PFSK-1 (cell line): ENCODE measurements around the gene FAM76A.

Experiments used
- FOXP2 ChIP-seq: optimal IDR thresholded peaks from 2 replicates; pipeline ENCODE3; 2011; ENCODE audit warnings: borderline replicate concordance, control low read depth, inconsistent platforms; ENCODE audit not compliant: insufficient read depth; ENCODE audit errors: extremely low read length, extremely low read depth
- POLR2AphosphoS5 ChIP-seq: IDR thresholded peaks from 2 replicates; pipeline ENCODE4 v1.6.1; 2012; ENCODE audit warnings: low read depth, mild to moderate bottlenecking, control low read depth, low read length, moderate library complexity
- REST ChIP-seq, 2 experiments: IDR thresholded peaks; 2 replicates each; pipeline versions ENCODE4 v1.6.1 to v1.8.0; 2011 to 2012; ENCODE audit warnings: low read depth in 2 of 2, low read length in 2 of 2, control low read depth in 1 of 2, inconsistent platforms in 1 of 2, mild to moderate bottlenecking in 1 of 2, moderate library complexity in 1 of 2; ENCODE audit not compliant: insufficient read depth in 1 of 2
- SIN3A ChIP-seq: IDR thresholded peaks from 2 replicates; pipeline ENCODE4 v1.6.1; 2012; ENCODE audit warnings: mild to moderate bottlenecking, low read length, moderate library complexity, borderline replicate concordance; ENCODE audit not compliant: insufficient read depth
- TAF1 ChIP-seq: IDR thresholded peaks from 2 replicates; pipeline ENCODE4 v1.6.1; 2012; ENCODE audit warnings: low read length, control low read depth, borderline replicate concordance; ENCODE audit not compliant: insufficient read depth

Gene FAM76A

GRCh38 chr1:27784700-27785099 lies 58.9 kb downstream of the FAM76A start:
- TF ChIP-seq FOXP2, result no peak
- TF ChIP-seq TAF1, result no peak
- TF ChIP-seq REST (IDR thresholded peaks at IDR 0.05; ENCODE audit: insufficient read depth in 1 of 2, low read depth in 2 of 2, low read length in 2 of 2), result no peak
- no peak for TF ChIP-seq POLR2AphosphoS5
- TF ChIP-seq SIN3A, result no peak

GRCh38 chr1:27785781-27786455 lies 60.2 kb downstream of the FAM76A start:
- TF ChIP-seq POLR2AphosphoS5, result no peak
- TF ChIP-seq FOXP2, result no peak
- TF ChIP-seq REST (IDR thresholded peaks at IDR 0.05; ENCODE audit: insufficient read depth in 1 of 2, low read depth in 2 of 2, low read length in 2 of 2), result no peak
- TF ChIP-seq SIN3A, result no peak
- TF ChIP-seq TAF1, result no peak

- no peak for TF ChIP-seq REST (IDR thresholded peaks at IDR 0.05; ENCODE audit: insufficient read depth in 1 of 2, low read depth in 2 of 2, low read length in 2 of 2)
- no peak for TF ChIP-seq SIN3A
- TF ChIP-seq POLR2AphosphoS5, result no peak
- TF ChIP-seq TAF1, result no peak
- no peak for TF ChIP-seq FOXP2
These were observed 62.1 kb downstream of the FAM76A start for GRCh38 chr1:27787895-27788294.

GRCh38 chr1:27789540-27790041 lies 63.8 kb downstream of the FAM76A start:
- TF ChIP-seq FOXP2, result no peak
- TF ChIP-seq POLR2AphosphoS5, result no peak
- TF ChIP-seq SIN3A, result no peak
- TF ChIP-seq REST (IDR thresholded peaks at IDR 0.05; ENCODE audit: insufficient read depth in 1 of 2, low read depth in 2 of 2, low read length in 2 of 2), result no peak
- no peak for TF ChIP-seq TAF1
